Sigmoid colon (tissue), 7 donors: ENCODE data around the gene KCTD11. TPM values are rescaled to one million over a fixed set of nuclear protein-coding genes. Genes with fewer than 3 reads are reported as not detected.

Experiments
- DNase-seq: peaks from one replicate; pipeline ENCODE4 v3.0.0-alpha.2; 2019
- H3K27ac ChIP-seq, 4 donors: fragments of 200-600 bp; sonication (generic); one replicate each; pipeline ENCODE4 v1.5.1; 2016 to 2019; ENCODE audit warnings: mild to moderate bottlenecking in 1 of 4
- H3K27me3 ChIP-seq, 3 donors: fragments of 200-600 bp; sonication (generic); one replicate each; pipeline ENCODE4 v1.5.1; 2019; ENCODE audit warnings: mild to moderate bottlenecking in 1 of 3
- H3K36me3 ChIP-seq, 4 donors: fragments of 200-600 bp; sonication (generic); one replicate each; pipeline ENCODE4 v1.5.1; 2016 to 2019
- H3K4me1 ChIP-seq, 4 donors: fragments of 200-600 bp; sonication (generic); one replicate each; pipeline ENCODE4 v1.5.1; 2017 to 2019
- H3K4me3 ChIP-seq, 4 donors: fragments of 200-600 bp; sonication (generic); one replicate each; pipeline ENCODE4 v1.5.1; 2017 to 2019; ENCODE audit warnings: mild to moderate bottlenecking in 2 of 4, moderate library complexity in 1 of 4
- H3K9me3 ChIP-seq, 4 donors: fragments of 200-600 bp in 3 of 4; sonication (generic) in 3 of 4; one replicate each; pipeline versions ENCODE4 v1.5.1 to v1.6.1; 2013 to 2019
- EP300 ChIP-seq, 4 donors: sonication (generic); formaldehyde crosslinking; IDR thresholded peaks; one replicate each; pipeline ENCODE4 v1.6.1; 2017; ENCODE audit warnings: antibody characterized with exemption in 4 of 4
- POLR2A ChIP-seq, 2 donors: fragments of 450-650 bp; IDR thresholded peaks; one replicate each; pipeline ENCODE4 v1.6.1; 2016; ENCODE audit warnings: antibody characterized with exemption in 2 of 2, mild to moderate bottlenecking in 2 of 2, moderate library complexity in 2 of 2
- POLR2AphosphoS5 ChIP-seq, 4 donors: sonication (generic); formaldehyde crosslinking; IDR thresholded peaks; one replicate each; pipeline ENCODE4 v1.6.1; 2017; ENCODE audit warnings: antibody characterized with exemption in 4 of 4
- WGBS, 2 donors: extraction: QIAGEN DNeasy Blood & Tissue Kit; methylation state at CpG; one replicate each; pipeline ENCODE4 v1.1.7; 2013; 5-methylcytosine and 5-hydroxymethylcytosine counted together
- intact Hi-C: fragments of 100-400 bp; cut with DNase I; formaldehyde crosslinking; loops from one replicate; pipeline ENCODE4 v1.15.1; 2023
- polyA plus RNA-seq, 3 donors: library from polyadenylated mRNA; stranded (reverse); fragments of 200-250 nt; gene quantifications; one replicate each; pipeline ENCODE4 v1.2.3, GENCODE V29; 2013
- total RNA-seq, 4 donors: library from RNA; depleted of rRNA; stranded (reverse); fragments of >200 nt; gene quantifications; one replicate each; pipeline ENCODE4 v1.1.0, GENCODE V29; 2016
- TF ChIP-seq, protein P1 (sequence below), 4 experiments: fragments of 450-650 bp in 3 of 4; fragments of 200-600 bp in 1 of 4; IDR thresholded peaks; one replicate each; pipeline ENCODE4 v1.5.1; 2016 to 2019; ENCODE audit warnings: antibody characterized with exemption in 4 of 4, mild to moderate bottlenecking in 3 of 4, moderate library complexity in 2 of 4
- donor health status: healthy with polysubstance abuse.
- donor health status: Bipolar disorder and iron deficiency.
- donor health status: healthy.

Gene KCTD11
- total and polyA plus RNA-seq, 7 donors: 4.4 to 11.7 (median 6.2) TPM

DNA sequence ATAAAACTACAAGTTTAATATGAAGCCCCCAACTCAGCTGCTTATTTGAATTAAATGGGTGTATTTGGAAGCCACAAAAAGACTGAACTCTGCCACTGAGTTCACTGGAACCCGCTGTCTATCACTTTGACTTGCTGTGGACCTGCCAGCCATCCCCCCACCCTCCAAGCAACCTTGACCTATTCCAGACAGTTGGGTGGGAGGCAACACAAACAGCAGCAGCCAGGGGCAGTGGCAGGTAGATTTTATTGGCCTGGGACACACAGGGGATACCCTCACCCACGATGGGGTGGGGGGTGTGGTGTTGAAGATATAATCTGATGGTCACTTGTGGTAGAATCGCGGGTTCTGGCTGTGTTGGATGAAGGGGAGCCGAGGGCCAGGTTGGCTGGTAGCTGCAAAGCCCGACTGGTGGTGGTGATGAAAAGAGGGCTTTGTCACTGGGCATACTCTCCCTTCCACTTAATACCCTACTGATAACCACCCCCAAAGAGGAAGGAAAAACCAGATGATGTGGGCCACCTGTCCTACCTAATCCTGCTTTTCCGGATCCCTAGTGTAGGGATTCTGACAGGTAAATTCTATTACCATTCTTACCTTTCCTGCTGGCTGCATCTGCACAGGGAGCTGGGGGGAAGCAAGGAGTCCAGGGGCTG lies 39.4 kb upstream of the KCTD11 start:
- no peak for DNase-seq
- Histone ChIP-seq H3K4me3 (no peak overlapping the region), H3K27ac (peak overlapping the region in 1 of 4 donors; percentile 99), H3K27me3 (no peaks in the 10 kb centered on the region), H3K4me1 (peaks cover 0 to 58% (median 54%) of the 10 kb centered on the region in 4 donors), H3K36me3 (peaks cover 39 to 61% (median 51%) of the 10 kb centered on the region in 4 donors), H3K9me3 (no peaks in the 10 kb centered on the region)
- 72 to 79% methylated on average over 7 of the region's 7 CpGs for WGBS, 2 donors
- TF ChIP-seq, protein P1, sequence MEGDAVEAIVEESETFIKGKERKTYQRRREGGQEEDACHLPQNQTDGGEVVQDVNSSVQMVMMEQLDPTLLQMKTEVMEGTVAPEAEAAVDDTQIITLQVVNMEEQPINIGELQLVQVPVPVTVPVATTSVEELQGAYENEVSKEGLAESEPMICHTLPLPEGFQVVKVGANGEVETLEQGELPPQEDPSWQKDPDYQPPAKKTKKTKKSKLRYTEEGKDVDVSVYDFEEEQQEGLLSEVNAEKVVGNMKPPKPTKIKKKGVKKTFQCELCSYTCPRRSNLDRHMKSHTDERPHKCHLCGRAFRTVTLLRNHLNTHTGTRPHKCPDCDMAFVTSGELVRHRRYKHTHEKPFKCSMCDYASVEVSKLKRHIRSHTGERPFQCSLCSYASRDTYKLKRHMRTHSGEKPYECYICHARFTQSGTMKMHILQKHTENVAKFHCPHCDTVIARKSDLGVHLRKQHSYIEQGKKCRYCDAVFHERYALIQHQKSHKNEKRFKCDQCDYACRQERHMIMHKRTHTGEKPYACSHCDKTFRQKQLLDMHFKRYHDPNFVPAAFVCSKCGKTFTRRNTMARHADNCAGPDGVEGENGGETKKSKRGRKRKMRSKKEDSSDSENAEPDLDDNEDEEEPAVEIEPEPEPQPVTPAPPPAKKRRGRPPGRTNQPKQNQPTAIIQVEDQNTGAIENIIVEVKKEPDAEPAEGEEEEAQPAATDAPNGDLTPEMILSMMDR (IDR thresholded peaks at IDR 0.05): no peak
- intact Hi-C loops: loop anchor here (10.0 kb wide), 1 partner anchor 822 kb away; no protein-coding TSS in a partner anchor

DNA sequence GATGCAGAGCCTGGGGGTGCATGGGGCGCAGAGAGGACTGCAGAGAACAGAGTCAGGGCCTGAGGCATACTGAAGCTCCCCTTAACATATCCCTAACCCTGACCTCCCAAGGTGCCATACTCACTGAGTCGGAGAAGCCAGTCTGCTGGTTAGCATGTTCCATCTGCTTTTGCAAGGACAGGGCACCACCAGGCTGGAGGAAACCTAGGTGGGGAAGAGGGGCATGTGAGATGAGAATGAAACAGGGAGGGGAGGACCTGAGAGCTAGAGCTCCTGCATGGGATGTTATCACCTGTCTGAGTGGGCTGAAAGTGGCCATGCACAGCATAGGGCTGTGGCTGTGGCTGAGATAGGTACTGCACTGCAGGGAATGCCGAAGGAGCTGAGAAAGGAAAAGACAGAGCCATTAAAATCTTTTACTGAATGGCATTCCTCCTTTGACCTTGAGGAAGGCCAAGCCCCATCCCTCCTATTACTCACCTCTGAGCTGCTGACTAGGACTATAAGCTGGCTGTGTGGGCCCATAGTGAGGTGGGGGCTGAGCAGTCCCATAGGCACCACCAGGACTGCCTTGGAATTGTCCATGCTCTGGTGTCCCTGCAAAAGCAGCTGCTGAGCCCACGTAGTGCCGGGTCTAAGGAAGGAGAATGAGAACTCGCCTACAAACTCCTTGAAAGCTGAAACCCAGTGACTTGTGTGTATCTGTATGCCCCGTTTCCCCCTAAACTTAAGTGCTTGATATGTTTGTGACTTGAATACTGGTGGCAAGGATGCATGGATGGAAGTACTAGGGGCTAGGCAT lies 38.7 kb upstream of the KCTD11 start:
- Histone ChIP-seq H3K36me3 (peaks cover 47 to 69% (median 58%) of the 10 kb centered on the region in 4 donors), H3K9me3 (no peaks in the 10 kb centered on the region), H3K27ac (peak overlapping the region in 3 of 4 donors; percentile 95 to 99 (median 96)), H3K27me3 (no peaks in the 10 kb centered on the region), H3K4me3 (no peak overlapping the region), H3K4me1 (peaks cover 0 to 57% (median 52%) of the 10 kb centered on the region in 4 donors)
- intact Hi-C loops: loop anchor here (10.0 kb wide), 1 partner anchor 822 kb away; no protein-coding TSS in a partner anchor
- DNase-seq: no peak
- 82 to 90% methylated on average over 7 of the region's 7 CpGs for WGBS, 2 donors
- no peak for TF ChIP-seq POLR2AphosphoS5 (IDR thresholded peaks at IDR 0.05)
- no peak for TF ChIP-seq EP300 (IDR thresholded peaks at IDR 0.05)
- TF ChIP-seq, protein P1 (IDR thresholded peaks at IDR 0.05): no peak
- TF ChIP-seq POLR2A (IDR thresholded peaks at IDR 0.05): no peak

DNA sequence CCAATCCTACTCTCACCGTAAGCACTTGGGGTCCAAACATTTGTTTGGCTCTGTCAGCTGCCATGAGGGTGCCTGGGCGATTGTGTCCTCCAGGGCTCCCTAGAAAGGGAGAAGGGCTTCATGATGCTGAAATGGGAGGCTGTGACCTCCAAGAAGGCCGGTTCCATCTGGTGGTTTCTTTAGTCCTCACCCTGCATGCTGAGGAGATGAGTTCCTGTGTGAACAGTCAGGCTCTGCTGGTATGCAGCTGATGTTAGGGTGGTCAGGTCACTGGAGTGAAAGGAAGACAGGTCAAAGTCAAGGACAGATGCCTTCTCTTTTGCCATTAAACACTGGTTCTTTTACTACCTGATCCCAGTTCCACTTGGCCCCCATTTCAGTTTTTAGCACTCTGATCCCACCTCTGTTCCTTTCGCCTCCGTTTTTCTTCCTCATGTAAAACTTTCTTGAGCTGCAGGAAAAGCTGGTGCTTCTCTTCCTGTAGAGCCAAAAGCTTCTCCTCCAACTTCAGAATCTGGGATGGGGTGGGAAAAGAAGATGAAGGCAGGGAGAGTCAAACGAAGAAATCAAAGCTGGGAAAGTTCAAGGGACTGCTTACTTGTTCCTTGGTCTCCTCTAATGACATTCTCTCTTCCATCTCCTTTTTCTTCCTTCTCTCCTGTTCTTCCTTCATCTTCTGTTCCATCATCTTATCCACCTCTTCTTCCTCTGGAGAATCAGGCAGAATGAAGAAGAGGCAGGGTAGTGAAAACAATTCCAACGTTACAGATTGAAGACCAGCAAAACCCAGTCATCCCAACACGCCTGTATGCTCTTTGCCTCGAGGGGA lies 37.9 kb upstream of the KCTD11 start:
- Histone ChIP-seq H3K9me3 (no peaks in the 10 kb centered on the region), H3K36me3 (peaks cover 53 to 77% (median 66%) of the 10 kb centered on the region in 4 donors), H3K27me3 (no peaks in the 10 kb centered on the region), H3K4me3 (peak overlapping the region; percentile 80 to 89 (median 86)), H3K4me1 (peaks cover 0 to 54% (median 45%) of the 10 kb centered on the region in 4 donors), H3K27ac (peak overlapping the region; percentile 94 to 99 (median 96))
- intact Hi-C loops: loop anchor here (10.0 kb wide), 1 partner anchor 821 kb away; no protein-coding TSS in a partner anchor
- DNase-seq: no peak
- TF ChIP-seq POLR2AphosphoS5 (IDR thresholded peaks at IDR 0.05): no peak
- TF ChIP-seq, protein P1 (IDR thresholded peaks at IDR 0.05): no peak
- no peak for TF ChIP-seq EP300 (IDR thresholded peaks at IDR 0.05)
- no peak for TF ChIP-seq POLR2A (IDR thresholded peaks at IDR 0.05)
- 44 to 53% methylated on average over 9 of the region's 9 CpGs for WGBS, 2 donors

DNA sequence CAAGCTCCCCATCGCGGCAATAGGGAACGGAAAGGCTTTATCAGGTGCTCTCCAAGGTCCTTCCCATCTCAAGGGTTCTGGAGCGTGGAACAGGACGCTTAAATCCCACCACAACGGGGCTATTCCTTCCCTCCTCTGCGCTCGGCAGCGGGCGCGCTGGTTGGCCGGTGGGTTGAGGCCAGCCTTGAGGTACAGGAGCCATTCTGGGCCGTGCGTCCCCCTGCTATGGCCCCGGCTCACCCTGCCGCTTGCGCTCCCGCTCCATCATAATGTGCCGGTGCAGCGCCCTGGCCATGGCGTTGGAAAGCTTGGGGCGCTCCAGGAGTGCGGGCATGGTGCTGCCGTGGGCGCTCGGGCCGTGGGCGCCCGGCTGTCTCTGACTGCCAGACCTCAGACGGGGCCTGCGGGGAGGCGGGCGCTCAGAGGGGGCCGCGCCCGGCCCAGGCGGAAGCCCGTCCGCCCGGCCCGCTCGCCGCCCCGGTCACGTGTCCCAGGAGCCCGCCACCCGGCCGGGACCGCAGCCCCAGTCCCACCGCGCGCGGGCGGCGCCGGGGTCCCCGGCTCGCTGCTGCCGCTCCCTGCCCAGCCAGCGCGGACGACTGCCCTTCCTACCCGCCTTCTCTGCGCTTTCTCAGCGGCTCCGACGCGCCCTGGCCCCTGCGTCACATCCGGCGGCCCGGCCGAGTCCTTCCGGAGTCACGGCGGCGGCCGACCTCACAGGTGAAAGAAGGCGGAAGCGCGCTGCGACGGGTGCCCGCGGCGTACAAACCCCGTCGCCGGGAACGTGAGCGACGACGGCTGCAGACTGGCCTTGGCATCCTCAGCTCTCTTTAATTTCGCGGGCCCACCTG lies 37.0 kb upstream of the KCTD11 start, which contains the start of gene GPS2:
GPS2 (minus strand) TSS at position 642 of the 851 bp plus-strand sequence; CDS start at position 334, 308 bp downstream.
- Histone ChIP-seq H3K4me1 (peaks cover 0 to 45% (median 36%) of the 10 kb centered on the region in 4 donors), H3K27me3 (no peaks in the 10 kb centered on the region), H3K4me3 (peak within 1 kb of the TSS; percentile 80 to 89 (median 86)), H3K36me3 (peaks cover 49 to 77% (median 64%) of the 10 kb centered on the region in 4 donors), H3K9me3 (no peaks in the 10 kb centered on the region), H3K27ac (peak within 1 kb of the TSS; percentile 94 to 99 (median 96))
- TF ChIP-seq POLR2A (IDR thresholded peaks at IDR 0.05) (peak; percentile 55 to 71), POLR2AphosphoS5 (IDR thresholded peaks at IDR 0.05) (peak; percentile 92 to 97 (median 94)), EP300 (IDR thresholded peaks at IDR 0.05) (peak in 1 of 4 donors; percentile 46)
- TF ChIP-seq, protein P1 (IDR thresholded peaks at IDR 0.05): no peak
- intact Hi-C loops: loop anchor here (1.0 to 10.0 kb wide), 2 partner anchors 14 to 820 kb away; partner anchors contain the start of gene NEURL4
- 0 to 1% methylated on average over 95 of the region's 95 CpGs for WGBS, 2 donors
- peak; percentile 96 for DNase-seq
